ENCODE results near the gene TRIM56.
"Not testable (repeated sequence)": the region's sequence is repeated elsewhere in the genome, so short reads cannot be mapped to it uniquely, and the experiment has no call there.

Gene TRIM56

DNA sequence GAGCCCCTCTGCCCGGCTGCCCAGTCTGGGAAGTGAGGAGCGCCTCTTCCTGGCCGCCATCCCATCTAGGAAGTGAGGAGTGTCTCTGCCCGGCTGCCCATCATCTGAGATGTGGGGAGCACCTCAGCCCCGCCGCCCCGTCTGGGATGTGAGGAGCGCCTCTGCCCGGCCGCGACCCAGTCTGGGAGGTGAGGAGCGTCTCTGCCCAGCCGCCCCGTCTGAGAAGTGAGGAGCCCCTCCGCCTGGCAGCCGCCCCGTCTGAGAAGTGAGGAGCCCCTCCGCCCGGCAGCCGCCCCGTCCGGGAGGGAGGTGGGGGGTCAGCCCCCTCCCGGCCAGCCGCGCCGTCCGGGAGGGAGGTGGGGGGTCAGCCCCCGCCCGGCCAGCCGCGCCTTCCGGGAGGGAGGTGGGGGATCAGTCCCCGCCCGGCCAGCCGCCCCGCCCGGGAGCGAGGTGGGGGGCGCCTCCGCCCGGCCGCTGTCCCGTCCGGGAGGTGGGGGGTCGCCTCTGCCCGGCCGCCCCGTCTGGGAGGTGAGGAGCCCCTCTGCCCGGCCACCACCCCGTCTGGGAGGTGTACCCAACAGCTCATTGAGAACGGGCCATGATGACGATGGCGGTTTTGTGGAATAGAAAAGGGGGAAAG lies 7.1 kb downstream of the TRIM56 start:
- not testable (repeated sequence) for DNase-seq (ENCODE audit: low spot score)

DNA sequence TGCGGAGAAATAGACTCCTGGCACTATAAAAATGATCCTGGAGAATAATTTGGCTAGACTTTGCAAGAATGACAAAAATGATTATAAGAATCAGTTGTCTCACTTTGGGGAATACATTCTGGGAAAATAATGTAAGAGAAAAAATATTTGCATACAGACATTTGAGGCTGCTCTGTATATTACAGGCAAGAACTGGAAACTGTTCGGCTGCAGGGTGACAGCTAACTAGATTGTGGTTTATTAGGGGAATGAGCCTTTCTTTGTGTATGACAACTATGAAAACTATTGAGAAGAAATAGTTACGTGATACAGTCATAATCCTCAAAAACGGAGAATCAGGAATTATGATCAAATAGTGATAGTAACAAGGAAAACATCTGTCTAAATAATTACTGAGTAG lies 8.6 kb downstream of the TRIM56 start:
- DNase-seq (ENCODE audit: low spot score): no peak

DNA sequence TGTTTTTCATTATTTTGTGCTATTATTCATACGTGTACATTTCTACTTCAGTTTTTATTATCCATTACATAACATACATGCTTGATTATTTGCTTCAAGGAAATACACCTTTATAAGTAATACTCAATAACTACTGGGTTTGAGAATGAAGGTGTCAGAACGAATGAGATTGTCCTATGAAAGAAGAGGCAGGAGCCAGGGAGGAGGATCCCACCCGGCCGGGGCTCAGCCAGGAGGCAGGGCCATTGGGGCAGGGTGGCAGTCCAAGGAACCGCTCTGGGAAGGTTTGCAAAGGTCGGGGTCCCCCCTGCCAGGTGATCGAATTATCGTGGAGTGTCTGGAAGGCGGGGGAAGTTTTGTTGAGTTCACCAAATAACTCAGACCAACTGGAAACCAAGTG lies 9.1 kb downstream of the TRIM56 start:
- no peak for DNase-seq (ENCODE audit: low spot score)

DNA sequence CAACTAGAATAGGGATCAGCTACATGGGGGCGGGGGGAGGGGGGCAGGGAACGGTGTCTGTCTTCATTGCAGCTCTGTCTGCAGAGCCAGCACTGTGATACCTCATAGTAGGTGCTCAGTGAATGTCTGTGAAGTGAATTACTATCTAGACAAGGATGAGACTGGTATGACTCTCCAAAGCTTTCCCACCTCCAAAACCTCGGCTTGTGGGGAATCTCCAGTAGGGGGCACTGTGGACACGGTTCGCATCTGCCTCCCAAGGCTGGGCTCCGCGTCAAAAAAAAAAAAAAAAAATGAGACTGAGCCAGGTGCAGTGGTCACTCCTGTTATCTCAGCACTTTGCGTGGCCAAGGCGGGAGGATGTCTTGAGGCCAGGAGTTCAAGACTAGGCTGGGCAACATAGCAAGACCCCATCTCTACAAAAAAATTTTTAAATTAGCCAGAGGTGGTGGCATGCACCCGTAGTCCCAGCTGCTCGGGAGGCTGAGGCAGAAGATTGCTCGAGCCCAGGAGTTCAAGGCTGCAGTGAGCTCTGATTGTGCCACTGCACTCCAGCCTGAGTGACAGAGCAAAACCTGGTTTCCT lies 9.6 kb downstream of the TRIM56 start:
- DNase-seq (ENCODE audit: low spot score): peak; percentile 71

DNA sequence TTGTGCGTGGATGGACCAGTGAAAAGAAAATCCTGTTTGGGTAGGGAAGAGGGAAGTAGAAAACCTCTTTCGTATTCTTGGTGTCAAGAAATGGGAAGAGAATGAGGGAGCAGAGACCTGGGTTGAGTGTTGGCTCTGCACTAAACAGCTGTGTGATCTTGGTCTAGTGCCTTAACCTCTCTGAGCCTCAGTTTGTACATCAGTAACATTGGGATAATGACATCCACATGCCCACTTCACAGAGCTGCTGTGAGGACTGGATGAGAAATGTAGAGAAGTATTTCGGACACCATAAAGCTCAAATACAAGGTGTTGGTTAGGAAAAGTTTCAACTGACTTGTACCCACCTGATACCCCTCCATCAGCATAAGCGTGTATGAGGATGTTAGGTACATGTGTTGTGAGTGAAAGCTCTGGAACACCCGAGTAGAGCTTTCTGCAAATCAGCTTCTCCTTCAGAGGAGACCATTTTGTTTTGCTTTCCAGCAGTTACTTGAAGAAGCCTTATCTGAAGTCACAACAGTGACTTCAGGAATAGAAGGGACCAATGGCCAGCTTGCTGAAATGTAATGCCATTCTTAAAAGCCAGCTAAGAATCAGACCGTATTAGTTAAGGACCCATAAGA lies 11.2 kb downstream of the TRIM56 start:
- DNase-seq (ENCODE audit: low spot score): no peak

DNA sequence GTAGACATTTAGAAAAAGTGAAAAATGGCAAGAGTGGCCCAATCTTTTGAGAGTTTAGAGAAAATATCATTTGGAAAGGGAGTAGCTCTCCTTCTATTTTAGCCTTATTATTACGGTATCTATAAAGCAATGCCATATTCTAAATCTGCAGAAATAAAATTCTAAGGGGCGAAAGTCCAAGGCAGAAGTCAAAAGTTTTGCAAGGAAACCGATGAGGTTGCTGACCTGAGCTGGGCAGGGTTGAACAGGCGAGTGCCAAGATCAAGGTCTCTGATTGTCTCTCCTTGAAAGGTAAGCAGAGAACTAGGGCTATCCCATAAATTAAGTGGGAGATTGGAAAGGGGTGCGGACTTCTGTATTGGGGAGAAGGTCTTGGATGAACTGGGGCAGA lies 11.7 kb downstream of the TRIM56 start:
- no peak for DNase-seq (ENCODE audit: low spot score)

DNA sequence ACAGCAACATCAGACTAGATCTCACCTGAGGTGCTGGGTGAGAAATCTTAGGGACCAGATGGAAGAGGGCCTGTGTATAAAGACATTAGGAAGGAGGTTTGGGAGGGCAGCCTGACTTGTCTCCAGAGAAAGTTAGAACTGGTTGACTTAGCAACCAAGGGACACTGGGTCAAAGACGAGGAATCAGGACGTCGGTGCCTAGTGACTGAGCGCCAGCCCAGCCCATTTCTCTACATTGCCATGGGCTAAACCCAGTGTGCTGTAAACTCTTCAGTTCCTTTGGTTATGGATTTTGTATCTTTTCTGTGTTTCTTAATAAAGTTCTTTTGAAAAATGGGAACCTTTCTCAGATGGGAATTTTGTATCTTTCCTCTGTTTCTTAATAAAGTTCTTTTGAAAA lies 12.3 kb downstream of the TRIM56 start:
- DNase-seq (ENCODE audit: low spot score): no peak

DNA sequence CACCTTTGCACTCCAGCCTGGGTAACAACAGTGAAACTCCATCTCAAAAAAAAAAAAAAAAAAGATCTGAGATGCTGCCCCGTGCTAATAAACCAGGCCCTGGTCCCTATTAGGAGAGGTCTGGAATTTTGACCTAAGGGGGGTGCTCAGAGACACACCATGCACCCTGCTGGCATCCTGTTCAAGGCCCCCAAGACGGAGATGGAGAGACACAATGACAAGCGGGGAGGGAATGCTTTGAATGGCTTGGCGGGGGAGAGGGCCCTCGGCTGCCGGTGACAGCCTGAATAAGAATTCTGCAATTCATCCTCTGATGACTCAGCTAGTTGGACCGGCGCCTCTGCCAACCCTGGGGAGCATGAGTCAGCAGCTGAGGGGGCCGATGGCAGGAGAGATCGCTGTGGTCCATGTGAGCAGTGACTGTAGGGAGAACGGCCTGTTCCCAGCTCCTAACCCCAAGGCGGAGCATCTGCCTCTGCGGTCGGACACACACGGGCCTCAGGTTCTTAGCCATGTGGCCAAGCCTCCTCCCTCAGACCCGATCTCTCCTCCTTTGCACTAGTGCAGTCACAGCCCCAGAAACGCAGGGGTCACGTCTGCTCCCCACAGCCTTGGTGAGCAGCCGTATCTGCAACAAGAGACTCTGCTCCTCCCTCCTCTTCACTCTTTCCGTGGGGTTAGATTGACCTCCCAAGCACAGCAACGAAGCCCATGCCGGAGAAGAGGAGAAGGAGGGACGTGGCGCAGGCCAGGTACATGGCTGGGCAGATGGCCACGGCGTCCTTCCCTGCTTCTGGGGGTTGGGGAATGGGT lies 14.9 kb downstream of the TRIM56 start:
- DNase-seq (ENCODE audit: low spot score): peak; percentile 100

DNA sequence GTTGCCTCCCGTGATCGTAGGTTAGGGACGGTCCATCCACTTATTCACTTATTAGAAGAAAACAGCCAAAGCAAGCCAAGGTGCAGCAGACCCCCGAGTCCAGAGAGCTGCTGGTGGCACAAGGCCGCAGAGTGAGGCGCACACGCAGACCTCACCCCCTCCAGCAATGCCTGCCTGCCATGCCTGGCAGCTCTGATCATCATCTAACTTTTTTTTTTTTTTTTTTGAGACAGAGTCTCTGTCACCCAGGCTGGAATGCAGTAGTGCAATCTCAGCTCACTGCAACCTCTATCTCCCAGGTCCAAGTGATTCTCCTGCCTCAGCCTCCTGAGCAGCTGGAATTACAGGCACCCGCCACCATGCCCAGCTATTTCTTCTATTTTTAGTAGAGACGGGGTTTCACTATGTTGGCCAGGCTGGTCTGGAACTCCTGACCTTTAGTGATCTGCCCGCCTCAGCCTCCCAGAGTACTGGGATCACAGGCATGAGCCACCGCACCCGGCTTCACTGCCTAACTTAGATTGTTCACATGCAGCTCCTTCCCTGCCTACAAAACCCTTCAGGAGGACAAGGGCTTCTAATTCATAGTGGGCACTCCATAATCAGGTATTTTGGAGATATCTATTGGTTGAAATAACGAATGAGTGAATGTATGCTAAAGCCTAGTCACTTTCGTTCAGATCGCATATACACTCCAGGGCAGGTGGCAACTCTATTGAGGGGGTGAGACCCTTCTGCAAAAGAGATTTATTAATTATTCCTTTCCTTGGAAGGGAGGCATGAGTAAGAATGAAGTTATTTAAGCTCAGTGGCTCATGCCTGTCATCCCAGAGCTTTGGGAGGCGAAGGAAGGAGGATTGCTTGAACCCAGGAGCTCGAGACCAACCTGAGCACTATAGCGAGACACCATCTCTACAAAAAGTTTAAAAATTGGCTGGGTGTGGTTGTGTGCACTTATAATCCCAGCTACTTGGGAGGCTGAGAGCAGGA lies 15.9 kb downstream of the TRIM56 start:
- DNase-seq (ENCODE audit: low spot score): no peak

DNA sequence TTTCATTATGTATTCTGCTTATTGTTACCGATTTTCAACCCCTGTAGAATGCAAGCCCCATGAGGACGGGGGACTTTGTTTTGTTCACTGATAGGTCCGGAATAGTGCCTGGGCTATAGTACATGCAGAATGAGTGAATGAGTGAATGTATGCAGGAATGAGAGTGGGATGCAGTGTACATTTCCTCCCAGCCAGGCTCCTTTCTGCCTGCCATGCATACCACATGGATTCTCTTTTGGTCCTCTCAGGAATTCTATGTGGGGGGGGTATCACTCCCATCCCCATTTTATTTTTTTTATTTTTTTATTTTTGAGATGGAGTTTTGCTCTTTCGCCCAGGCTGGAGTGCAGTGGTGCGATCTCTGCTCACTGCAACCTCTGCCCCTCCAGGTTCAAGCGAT lies 16.7 kb downstream of the TRIM56 start:
- DNase-seq (ENCODE audit: low spot score): no peak

DNA sequence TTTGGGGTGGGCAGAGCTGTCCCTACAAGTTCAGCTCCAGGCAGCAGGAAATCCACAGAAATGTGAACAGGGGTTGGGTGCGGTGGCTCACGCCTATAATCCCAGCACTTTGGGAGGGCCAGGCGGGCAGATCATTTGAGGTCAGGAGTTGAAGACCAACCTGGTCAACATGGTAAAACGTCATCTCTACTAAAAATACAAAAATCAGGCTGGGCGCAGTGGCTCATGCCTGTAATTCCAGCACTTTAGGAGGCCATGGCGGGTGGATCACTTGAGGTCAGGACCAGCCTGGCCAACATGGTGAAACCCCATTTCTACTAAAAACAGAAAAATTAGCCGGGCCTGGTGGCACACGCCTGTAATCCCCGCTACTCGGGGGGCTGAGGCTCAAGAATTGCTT lies 18.4 kb downstream of the TRIM56 start:
- not testable (repeated sequence) for DNase-seq (ENCODE audit: low spot score)

DNA sequence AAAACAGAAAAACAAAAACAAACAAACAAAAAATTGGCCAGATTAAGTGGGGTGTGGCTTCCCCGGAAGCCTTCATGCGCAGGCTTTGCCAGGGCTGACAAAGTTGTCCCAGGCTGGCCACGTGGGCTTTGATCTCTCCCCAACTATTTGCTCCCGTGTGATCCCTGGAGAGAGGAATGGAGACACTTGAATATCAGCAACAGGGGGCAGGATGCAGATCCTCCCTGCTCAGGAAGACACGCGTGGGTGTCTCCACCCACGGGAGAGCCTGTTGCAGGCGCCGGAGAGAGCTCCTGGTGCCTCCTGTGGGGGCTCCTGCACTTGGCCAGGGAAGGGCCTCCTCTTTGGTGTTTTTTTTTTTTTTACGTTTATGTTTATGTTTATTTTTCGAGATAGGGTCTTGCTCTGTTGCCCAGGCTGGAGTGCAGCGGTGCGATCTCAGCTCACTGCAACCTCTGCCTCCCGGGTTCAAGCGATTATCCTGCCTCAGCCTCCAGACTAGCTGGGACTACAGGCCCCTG lies 19.0 kb downstream of the TRIM56 start:
- peak; percentile 79 for DNase-seq (ENCODE audit: low spot score)

DNA sequence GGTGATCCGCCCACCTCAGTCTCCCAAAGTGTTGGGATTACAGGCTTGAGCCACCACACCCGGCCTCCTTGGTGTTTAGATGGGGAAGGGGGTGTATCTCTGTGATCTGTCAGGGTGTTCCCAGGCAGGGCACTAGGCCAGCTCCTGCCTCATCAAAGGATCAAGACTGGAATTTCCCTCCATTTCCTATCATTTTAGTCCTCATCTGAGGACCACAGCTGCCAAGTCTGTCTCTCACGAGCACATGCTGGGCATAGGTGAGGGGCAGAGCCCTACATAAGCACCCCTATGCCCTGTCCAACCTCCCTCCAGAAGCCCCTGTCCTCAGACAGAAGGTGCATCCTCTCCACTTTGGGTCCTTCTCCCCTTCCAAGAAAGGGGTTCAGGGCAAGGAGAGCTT lies 19.5 kb downstream of the TRIM56 start:
- no peak for DNase-seq (ENCODE audit: low spot score)

DNA sequence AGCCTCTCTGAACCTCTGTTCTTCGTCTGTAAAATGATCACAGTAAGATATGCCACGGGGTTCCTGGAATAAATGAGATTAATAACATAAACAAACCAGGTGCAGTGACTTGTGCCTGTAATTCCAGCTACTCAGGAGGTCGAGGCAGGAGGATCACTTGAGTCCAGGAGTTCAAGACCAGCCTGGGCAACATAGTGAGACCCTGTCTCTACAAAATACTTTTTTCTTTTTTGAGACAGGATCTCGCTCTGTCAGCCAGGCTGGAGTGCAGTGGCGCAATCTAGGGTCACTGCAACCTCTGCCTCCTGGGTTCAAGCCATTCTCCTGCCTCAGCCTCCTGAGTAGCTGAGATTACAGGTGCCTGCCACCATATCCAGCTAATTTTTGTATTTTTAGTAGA lies 20.0 kb downstream of the TRIM56 start:
- not testable (repeated sequence) for DNase-seq (ENCODE audit: low spot score)

DNA sequence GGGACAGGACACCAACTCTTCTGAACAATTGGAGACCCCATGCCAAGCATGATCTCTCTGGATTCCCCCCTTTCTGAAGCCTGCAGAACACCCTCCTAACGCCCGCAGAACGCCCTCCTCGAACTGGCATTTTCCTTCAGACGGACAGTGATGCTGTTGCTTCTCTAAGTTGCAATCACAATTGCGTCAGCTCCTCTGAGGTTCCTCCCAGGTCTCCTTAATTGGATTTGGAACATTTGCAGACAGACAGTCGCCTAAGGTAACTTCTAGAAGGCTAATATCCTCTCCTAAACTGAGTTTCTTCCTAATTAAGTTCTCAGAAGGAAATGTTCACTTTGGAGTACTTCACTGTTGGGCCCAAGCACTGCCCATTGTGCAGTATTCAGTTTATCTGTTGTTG lies 21.1 kb downstream of the TRIM56 start:
- no peak for DNase-seq (ENCODE audit: low spot score)

DNA sequence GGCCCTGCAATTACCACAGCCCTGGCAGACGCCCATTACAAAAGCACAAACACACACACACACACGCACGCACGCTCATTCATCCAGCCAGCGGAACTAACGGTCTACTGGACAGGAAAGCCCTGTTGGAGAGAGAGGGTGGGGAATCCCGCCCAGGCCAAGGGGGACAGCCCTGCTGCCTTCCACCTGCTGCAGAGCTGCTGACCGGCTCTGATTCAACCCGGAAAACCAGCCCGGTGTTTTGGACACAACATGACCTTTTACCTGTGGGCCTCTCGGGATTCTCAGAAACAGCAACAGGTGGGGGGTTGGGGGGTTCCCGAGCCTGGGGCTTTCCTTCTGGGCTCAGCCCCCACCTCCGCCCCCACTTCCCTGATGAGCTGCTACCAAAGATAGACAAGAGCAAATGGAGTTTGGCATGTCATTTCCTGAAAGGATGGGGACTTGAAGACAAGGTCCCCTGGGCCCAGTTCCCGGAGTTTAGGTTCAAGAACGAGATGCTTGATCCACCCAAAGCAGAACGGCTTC lies 23.1 kb downstream of the TRIM56 start:
- DNase-seq (ENCODE audit: low spot score): peak; percentile 73

DNA sequence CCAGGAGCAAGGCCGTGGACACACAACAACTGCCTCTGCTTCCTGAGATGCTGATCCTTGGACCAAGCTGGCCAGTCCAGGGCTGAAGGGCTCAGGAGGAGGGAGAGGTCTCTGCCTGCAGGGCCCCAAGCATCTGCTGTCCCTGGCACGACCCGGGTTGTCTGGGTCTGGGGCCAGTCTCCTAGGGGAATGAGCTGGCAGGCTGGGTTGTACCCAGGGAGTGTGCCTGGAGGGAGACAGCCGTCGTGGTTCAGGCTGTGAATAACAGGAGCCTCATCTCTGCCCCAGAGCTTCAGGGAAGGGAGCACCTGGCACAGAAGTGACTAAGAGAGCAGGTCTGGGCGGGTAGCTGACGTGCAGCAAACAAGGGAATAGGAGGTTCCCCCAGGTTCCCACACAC lies 23.7 kb downstream of the TRIM56 start:
- no peak for DNase-seq (ENCODE audit: low spot score)

DNA sequence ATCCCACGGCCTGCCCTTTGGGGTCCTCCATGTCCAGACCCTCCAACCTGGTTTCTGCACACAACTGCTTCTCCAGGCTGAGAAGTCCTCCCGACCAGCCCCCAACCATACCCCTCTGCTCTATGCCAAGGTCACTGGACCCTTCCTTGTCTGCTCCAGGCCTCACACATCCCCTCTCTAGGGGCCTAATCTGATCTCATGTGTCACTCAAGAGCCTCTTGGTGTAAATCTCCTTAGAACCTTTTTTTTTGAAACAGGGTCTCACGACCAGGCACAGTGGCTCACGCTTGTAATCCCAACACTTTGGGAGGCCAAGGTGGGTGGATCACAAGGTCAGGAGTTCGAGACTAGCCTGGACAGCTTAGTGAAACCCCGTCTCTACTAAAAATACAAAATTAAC lies 24.1 kb downstream of the TRIM56 start:
- no peak for DNase-seq (ENCODE audit: low spot score)

DNA sequence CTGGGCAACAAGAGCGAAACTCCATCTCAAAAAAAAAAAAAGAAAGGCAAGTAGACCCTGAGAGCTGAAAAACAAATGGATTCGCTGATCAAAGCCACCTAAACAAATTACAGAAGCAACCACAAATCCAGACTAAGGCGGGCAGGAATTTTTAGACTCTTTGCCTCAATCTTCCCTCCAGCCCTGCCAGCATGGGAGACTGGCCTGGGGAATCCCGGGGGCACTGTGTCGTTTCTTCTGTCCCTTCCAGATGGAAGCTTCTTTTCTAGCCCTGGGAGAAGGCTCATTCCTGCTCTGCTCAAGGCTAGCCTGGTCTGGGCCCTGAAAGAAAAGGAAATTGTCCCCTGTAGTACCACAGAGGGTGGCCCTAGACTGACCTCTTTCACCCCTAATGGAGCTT lies 26.0 kb downstream of the TRIM56 start:
- DNase-seq (ENCODE audit: low spot score): no peak

DNA sequence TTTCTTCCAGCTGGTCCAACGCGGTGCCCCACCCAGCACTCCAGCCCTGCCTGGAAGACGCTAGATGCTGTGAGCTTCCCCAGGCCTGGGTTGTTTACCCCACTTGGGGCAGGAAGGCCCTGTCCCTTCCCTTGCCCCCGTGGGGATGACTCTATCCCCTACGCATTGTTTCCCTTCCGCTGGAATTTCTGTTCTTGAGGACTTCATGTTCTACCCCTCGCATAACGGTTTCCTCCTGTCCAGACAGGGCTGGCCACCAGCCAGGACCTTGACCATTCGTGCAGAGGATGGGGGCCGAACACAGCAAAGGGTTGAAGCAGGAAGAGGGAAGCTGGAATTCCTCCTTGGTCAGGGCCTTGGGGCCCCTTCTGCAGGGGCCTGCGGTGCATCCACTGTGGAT lies 27.0 kb downstream of the TRIM56 start:
- no peak for DNase-seq (ENCODE audit: low spot score)

DNA sequence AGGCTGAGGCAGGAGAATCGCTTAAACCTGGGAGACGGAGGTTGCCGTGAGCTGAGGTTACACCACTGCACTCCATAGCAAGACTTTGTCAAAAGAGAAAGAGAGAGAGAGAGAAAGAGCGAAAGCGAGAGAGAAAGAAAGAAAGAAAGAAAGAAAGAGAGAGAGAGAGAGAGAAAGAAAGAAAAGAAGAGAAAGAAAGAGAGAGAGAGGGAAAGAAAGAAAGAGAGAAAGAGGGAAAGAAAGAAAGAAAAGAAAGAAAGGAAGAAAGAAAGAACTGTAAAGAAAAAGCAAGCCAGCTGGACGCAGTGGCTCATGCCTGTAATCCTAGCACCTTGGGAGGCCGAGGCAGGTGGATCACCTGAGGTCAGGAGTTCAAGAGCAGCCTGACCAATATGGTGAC lies 27.9 kb downstream of the TRIM56 start:
- DNase-seq (ENCODE audit: low spot score): not testable (repeated sequence)
